IPS DF 19.7 (cell line): ENCODE data around the gene PAFAH1B1.
A peak's percentile ranks its signal among the peaks of the same experiment; 100 is the strongest.
"Not testable (repeated sequence)": the region's sequence is repeated elsewhere in the genome, so short reads cannot be mapped to it uniquely, and the experiment has no call there.

Experiments
- DNase-seq: peaks from one replicate; pipeline ENCODE4 v3.0.0-alpha.2; 2013; ENCODE audit warnings: low read depth, low spot score

Gene PAFAH1B1

DNA sequence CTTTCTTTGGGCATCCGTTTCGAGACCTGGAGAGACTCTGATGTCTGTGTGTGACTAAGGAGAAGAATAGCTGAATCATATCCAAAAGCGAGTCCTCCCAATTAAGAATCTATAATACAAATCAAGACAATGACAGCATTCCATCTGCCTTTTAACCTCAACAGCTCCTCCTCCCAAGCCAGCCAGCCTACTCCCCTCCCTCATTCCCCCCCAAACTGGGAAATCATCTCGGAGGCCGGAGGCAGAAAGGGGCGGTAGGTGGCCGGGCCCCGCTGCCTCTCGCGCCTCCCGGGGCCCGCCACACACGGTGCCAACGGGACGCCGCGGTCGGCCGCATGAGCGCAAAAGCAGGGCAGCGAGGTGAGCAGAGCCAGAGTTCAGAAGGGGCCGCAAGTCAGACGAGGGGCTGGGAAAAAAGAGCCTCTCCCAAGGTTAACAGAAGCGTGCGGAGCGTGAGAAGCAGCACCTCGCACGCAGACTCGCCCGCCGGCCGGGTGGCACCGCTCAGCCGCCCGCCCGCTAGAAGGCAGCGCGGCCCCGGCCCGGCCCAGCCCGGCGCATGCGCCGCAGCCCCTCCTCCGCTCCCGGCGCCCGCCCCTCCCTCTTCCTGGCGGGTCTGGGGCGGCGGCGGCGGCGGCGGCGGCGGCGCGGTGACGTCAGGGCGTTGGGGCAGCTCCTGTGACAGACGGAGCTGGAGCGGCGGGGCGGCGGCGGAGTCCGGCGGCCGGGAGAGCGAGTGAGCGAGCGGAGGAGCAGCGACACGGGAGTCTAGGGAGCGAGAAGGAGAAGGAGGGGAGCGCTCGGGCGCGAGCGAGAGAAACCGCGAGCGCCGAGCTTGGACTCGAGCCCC, at the start of gene PAFAH1B1:
Gene PAFAH1B1 (plus strand): TSS at position 684 of the 850 bp plus-strand sequence. CDS start 44,635 bp downstream, outside the sequence.
- peak; percentile 20 for DNase-seq

DNA sequence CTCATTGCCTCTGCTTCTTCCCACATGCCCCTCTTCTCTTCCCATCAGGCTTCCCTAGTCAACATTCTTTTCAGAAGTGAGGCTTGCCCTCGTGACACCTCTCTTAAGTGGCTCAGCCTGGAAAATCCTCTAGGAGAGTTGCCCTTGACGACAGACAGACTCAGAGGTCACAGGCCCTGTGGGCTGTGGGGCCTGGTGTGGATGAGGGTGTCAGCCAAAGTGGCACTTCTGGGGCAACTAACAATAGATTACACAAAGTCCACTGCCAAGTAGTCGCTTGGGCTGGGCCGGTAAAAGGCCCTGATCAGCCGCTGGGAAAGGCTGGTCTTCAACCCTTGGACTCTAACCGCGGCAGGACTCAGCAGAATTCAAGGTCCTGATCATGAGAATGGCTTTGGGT, 48.1 kb upstream of the PAFAH1B1 start:
- DNase-seq: no peak

- DNase-seq: no peak
Measured at GRCh38 chr17:2547176-2547575, 46.3 kb upstream of the PAFAH1B1 start.

DNA sequence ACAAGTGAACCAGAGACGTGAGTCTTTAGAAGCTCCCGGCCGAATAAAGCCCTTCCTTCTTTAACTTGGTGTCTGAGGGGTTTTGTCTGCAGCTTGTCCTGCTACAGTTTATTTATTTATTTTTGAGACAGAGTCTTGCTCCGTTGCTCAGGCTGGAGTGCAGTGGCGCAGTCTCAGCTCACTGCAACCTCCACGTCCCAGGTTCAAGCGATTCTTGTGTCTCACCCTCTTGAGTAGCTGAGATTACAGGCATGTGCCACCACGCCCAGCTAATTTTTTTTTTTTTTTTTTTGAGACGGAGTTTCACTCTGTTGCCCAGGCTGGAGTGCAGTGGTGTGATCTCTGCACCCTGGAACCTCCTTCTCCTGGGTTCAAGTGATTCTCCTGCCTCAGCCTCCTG, 45.4 kb upstream of the PAFAH1B1 start:
- not testable (repeated sequence) for DNase-seq

DNA sequence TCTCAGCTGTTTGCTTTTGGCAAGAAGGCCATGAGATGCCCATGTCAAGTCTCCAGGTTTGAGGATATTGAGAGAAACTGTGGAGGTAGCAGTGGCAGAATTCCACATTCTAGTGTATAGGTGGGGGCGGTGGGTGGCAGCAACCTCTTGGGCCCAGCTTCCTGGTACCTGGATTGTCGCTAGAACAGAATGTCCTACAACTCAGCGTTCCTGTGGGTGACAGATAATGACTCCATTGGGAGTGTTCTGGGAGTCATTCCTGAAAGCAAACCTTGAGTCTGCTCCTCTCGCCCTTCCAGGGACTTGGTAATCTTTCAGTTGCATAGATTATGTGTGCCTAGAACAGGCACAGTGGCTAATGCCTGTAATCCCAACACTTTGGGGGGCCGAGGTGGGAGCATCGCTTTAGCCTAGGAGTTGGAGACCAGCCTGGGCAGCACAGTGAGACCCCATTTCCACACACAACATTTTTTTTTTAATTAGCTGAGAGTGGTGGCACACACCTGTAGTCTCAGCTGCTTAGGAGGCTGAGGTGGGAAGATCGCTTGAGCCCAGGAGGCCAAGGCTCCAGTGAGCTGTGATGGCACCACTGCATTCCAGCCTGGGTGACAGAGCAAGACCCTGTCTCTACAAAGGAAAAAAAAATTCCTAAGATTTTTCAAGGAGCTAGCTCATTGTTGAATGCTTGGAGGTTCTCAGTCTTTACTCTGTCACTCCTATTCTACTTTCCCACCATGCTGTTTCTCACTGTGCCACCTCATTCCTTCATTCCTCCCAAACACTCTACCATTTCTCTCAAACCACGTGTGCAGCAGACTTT, 43.9 kb upstream of the PAFAH1B1 start:
- no peak for DNase-seq

DNA sequence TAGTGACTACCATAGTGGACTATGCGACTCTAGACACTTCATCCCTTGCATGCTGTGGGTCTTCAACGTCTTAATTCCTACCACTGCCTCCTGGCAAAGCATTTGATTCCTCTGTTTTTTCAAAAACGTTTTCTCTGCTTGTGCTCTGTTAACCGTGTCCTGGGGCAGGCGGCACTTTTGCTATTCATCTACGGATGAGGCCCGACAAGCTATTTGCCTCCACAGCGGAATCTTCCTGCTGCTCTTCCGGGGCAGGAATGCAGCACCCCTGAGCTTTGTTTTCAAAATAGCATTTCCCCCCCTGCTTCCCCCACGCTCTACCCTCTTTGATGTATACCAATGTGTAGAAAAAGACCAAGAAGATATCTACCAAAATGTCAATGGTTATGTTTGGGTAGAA, 42.0 kb upstream of the PAFAH1B1 start:
- peak; percentile 67 for DNase-seq

GRCh38 chr17:2551928-2552327, 41.5 kb upstream of the PAFAH1B1 start:
- DNase-seq: no peak

DNA sequence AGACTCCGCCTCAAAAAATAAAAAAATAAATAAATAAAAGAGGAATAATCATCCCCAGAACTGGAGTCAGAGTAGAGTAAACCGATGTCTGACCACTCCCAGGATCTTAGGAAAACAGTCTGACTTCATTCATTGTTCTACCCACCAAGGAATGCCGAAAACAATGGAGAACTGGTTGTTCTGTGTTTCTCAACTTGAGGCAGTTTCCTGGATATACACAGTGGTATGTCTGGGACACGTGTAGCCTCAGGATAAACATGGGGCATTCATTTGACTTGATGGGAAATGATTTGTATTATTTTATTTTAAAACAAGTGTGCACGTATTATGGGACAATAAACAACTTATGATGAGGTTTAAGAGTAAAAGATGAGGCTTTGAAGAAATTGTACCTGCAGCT, 32.8 kb upstream of the PAFAH1B1 start:
- no peak for DNase-seq

DNA sequence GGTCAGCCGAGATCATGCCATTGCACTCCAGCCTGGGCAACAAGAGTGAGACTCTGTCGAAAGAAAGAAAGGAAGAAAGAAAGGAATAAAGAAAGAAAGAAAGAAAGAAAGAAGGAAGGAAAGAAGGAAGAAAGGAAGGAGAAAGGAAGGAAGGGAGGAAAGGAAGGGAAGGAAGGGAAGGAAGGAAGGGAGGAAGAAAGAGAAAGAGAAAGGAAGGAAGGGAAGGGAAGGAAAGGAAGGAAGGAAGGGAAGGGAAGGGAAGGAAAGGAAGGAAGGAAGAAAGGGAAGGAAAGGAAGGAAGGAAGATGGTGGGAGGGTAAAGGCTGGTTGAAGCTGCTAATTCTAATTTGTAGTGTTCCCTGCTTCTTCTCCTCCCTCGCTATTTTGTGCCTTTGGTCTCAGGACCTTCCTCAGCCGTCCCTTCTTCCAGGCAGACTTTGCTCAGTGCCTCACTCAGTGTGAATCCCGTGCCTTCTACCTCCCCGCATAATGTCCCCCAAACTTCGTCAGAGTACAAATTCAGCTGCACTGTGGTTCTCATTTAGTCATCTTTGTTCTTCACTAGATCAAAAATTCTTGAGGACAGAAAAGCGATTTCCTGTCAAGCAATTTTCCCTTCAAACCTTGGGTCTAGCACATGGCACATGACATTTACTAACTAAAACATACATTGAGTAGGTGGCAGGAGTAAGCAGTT, 31.1 kb upstream of the PAFAH1B1 start:
- no peak for DNase-seq

DNA sequence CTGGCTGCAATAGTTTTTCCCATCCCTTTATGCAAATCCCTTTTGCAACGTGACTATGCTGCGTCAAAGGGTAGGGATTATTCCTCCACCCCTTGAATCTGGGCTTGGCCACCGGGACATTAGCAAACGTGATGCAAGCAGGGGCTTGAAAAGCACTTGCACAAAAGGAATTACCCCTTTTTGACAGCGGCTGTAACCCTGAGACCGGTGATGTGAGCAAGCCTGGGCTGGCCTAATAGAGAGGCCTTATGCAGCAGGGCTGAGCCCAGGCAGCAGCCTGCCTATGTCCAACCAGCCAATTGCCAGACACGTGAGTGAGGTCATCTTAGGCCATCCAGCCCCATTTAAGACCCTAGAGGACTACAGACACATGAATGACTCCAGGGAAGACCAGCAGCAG, 30.4 kb upstream of the PAFAH1B1 start:
- DNase-seq: no peak

GRCh38 chr17:2563543-2563942, 29.9 kb upstream of the PAFAH1B1 start:
- no peak for DNase-seq

DNA sequence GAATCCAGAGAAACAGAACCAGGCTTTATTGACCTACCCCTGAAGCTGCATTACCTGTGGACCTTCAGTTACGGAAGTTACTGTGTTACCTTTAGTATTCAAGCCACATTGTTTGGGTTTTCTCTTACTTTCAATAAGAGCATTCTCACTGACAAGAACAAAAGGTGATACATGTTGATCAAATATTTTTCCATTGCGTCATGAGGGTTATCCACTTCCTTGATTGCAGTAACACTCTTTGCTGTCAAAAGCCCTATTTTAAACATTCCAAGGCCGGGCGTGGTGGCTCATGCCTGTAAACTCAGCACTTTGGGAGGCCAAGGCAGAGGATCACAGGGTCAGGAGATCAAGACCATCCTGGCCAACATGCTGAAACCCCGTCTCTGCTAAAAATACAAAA, 28.6 kb upstream of the PAFAH1B1 start:
- no peak for DNase-seq

- no peak for DNase-seq
Measured at GRCh38 chr17:2566056-2566455, 27.4 kb upstream of the PAFAH1B1 start.

DNA sequence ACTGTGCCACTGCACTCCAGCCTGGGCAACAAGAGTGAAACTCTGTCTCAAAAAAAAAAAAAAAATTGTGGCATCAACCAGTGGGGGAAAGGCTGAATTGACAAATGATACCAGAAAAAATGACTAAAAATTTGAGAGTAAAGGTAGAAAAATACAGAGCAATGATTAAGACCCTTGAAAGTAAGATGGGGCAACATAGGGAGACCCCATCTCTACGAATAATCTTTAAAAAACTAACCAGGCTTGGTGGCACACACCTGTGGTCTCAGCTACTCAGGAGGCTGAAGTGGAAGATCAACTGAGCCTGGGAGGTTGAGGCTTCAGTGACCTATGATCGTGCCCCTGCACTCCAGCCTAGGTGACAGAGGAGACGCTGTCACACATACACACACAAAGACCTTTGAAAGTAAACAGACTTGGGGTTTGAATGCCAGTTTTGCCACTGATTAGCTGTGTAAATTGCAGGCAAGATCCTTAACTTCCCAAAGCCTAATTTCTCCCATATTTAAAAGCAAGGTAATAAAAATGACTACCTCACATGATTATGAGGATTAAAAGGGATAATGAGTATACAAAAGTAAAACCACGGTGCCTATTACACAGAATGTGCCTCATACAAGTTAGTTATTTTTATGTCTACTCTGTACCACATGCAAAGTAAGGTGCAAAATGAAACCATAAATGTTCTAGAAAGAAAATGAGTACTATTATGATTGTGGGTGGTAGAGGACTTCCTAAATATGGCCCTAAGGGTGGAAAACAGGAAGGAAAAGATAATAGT, 21.7 kb upstream of the PAFAH1B1 start:
- no peak for DNase-seq

- DNase-seq: not testable (repeated sequence)
Measured at GRCh38 chr17:2572304-2572609, 21.2 kb upstream of the PAFAH1B1 start.

DNA sequence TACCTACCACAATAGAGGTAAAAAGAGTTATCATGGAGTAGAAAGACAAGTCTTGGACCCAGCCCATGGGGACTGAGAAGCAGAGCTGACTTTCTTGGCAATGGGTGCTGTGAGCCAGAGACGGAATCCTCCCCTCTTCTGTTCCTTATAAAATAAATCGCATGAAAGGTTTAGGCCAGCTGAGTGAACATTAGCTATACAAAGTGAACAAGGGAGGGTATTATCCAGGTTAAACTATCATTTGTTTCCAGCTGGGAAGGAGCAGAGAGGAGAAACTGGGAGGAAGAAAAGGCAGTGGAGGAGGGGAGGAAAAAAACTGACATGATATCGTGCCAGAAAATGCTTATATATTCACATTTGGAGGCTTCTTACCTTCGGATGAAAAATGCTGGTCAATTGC, 13.3 kb upstream of the PAFAH1B1 start:
- DNase-seq: no peak

DNA sequence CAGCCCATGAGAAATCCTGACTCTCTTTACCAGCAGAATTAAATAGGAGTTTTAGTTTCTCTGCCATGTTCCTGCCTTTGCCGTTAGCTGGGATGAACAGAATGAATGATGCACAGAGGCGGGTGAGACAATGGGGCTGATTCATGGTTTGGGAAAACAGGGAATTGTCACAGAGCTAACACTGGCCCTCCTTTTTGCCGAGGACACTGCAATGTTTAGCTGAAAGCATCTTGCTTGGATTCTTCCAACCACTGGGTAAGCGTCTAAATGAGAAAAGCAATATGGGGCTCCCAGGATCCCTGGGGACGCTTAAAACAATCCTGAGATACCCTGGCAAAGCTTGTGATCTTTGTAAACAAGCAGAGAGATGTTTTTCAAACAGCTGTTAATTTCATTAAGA, 12.8 kb upstream of the PAFAH1B1 start:
- DNase-seq: no peak

DNA sequence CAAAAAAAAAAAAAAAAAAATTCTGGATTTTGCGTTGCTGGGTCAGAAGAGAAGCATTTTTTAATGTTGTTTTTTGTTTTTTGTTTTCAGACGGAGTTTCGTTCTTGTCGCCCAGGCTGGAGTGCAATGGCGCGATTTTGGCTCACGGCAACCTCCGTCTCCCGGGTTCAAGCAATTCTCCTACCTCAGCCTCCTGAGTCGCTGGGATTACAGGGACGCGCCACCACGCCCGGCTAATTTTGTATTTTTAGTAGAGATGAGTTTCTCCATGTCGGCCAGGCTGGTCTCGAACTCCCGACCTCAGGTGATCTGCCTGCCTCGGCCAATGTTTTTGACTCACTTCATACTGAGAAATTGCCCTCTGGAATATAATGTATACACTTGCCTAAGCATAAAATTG, 11.0 kb upstream of the PAFAH1B1 start:
- no peak for DNase-seq

GRCh38 chr17:2591040-2591640, 2.3 kb upstream of the PAFAH1B1 start:
- no peak for DNase-seq

- DNase-seq: no peak
Measured at GRCh38 chr17:2593821-2594721, 617 bp downstream of the PAFAH1B1 start.
